ENCODE results near the gene PDE11A. TPM values are rescaled to one million over a fixed set of nuclear protein-coding genes. Genes with fewer than 3 reads are reported as not detected.

Gene PDE11A
- total and polyA plus RNA-seq, 2 of the 8 experiments (the other 6 are each of a cell fraction or from before 2014, with no cell fraction given): 0.19 to 0.23 TPM

DNA sequence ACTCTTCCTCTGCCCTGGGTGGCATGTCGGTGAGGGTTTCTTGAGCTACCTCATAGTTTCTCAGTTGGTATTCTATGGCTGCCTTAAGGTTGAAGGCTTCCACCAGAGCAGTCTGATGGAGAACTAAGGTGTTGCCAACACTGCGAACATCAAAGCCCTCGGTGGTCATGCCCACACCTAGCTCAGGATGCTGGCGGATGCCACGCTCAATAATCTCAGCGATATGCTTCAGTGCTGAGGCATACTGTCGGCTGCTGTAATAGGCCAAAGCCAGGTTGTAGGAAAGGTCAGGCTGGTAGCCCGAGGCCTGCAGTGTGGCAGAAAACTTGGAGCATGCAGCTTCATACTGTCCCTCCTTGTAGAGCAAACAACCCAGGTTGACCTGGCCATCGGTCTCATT lies 454.7 kb downstream of the PDE11A start (continued):
- TF ChIP-seq, protein P1, sequence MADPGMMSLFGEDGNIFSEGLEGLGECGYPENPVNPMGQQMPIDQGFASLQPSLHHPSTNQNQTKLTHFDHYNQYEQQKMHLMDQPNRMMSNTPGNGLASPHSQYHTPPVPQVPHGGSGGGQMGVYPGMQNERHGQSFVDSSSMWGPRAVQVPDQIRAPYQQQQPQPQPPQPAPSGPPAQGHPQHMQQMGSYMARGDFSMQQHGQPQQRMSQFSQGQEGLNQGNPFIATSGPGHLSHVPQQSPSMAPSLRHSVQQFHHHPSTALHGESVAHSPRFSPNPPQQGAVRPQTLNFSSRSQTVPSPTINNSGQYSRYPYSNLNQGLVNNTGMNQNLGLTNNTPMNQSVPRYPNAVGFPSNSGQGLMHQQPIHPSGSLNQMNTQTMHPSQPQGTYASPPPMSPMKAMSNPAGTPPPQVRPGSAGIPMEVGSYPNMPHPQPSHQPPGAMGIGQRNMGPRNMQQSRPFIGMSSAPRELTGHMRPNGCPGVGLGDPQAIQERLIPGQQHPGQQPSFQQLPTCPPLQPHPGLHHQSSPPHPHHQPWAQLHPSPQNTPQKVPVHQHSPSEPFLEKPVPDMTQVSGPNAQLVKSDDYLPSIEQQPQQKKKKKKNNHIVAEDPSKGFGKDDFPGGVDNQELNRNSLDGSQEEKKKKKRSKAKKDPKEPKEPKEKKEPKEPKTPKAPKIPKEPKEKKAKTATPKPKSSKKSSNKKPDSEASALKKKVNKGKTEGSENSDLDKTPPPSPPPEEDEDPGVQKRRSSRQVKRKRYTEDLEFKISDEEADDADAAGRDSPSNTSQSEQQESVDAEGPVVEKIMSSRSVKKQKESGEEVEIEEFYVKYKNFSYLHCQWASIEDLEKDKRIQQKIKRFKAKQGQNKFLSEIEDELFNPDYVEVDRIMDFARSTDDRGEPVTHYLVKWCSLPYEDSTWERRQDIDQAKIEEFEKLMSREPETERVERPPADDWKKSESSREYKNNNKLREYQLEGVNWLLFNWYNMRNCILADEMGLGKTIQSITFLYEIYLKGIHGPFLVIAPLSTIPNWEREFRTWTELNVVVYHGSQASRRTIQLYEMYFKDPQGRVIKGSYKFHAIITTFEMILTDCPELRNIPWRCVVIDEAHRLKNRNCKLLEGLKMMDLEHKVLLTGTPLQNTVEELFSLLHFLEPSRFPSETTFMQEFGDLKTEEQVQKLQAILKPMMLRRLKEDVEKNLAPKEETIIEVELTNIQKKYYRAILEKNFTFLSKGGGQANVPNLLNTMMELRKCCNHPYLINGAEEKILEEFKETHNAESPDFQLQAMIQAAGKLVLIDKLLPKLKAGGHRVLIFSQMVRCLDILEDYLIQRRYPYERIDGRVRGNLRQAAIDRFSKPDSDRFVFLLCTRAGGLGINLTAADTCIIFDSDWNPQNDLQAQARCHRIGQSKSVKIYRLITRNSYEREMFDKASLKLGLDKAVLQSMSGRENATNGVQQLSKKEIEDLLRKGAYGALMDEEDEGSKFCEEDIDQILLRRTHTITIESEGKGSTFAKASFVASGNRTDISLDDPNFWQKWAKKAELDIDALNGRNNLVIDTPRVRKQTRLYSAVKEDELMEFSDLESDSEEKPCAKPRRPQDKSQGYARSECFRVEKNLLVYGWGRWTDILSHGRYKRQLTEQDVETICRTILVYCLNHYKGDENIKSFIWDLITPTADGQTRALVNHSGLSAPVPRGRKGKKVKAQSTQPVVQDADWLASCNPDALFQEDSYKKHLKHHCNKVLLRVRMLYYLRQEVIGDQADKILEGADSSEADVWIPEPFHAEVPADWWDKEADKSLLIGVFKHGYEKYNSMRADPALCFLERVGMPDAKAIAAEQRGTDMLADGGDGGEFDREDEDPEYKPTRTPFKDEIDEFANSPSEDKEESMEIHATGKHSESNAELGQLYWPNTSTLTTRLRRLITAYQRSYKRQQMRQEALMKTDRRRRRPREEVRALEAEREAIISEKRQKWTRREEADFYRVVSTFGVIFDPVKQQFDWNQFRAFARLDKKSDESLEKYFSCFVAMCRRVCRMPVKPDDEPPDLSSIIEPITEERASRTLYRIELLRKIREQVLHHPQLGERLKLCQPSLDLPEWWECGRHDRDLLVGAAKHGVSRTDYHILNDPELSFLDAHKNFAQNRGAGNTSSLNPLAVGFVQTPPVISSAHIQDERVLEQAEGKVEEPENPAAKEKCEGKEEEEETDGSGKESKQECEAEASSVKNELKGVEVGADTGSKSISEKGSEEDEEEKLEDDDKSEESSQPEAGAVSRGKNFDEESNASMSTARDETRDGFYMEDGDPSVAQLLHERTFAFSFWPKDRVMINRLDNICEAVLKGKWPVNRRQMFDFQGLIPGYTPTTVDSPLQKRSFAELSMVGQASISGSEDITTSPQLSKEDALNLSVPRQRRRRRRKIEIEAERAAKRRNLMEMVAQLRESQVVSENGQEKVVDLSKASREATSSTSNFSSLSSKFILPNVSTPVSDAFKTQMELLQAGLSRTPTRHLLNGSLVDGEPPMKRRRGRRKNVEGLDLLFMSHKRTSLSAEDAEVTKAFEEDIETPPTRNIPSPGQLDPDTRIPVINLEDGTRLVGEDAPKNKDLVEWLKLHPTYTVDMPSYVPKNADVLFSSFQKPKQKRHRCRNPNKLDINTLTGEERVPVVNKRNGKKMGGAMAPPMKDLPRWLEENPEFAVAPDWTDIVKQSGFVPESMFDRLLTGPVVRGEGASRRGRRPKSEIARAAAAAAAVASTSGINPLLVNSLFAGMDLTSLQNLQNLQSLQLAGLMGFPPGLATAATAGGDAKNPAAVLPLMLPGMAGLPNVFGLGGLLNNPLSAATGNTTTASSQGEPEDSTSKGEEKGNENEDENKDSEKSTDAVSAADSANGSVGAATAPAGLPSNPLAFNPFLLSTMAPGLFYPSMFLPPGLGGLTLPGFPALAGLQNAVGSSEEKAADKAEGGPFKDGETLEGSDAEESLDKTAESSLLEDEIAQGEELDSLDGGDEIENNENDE (IDR thresholded peaks at IDR 0.05; ENCODE audit: insufficient replicate concordance, low read length): no peak
- no peak for TF ChIP-seq NRF1 (IDR thresholded peaks at IDR 0.05; ENCODE audit: low read depth, low read length)
- TF ChIP-seq SP1 (IDR thresholded peaks at IDR 0.05; ENCODE audit: low read depth, low read length): no peak
- no peak for TF ChIP-seq KDM5A (IDR thresholded peaks at IDR 0.05; ENCODE audit: low read length)
- no peak for TF ChIP-seq EGR1 (IDR thresholded peaks at IDR 0.05; ENCODE audit: borderline replicate concordance, low read depth, low read length)
- no peak for TF ChIP-seq HDAC2 (IDR thresholded peaks at IDR 0.05; ENCODE audit: borderline replicate concordance in 1 of 2, low read depth in 2 of 2, low read length in 2 of 2)
- TF ChIP-seq BACH1 (IDR thresholded peaks at IDR 0.05; ENCODE audit: low read length): no peak
- no peak for TF ChIP-seq CHD1 (IDR thresholded peaks at IDR 0.05; ENCODE audit: low read depth, low read length)
- no peak for TF ChIP-seq SUZ12 (IDR thresholded peaks at IDR 0.05; ENCODE audit: low read length)
- TF ChIP-seq MAFK (IDR thresholded peaks at IDR 0.05; ENCODE audit: low read depth, low read length): no peak
- TF ChIP-seq TAF1 (IDR thresholded peaks at IDR 0.05; ENCODE audit: low read depth, low read length): no peak
- no peak for TF ChIP-seq EP300 (IDR thresholded peaks at IDR 0.05; ENCODE audit: borderline replicate concordance in 1 of 2, low read depth in 2 of 2, low read length in 2 of 2)

Measured in H1 (cell line).